IMR-90 (cell line): Measurements from ENCODE around the gene FAM193A. TPM values are rescaled to one million over a fixed set of nuclear protein-coding genes. Genes with fewer than 3 reads are reported as not detected.

Experiments used
- ATAC-seq: fragments of 200-7000 bp; cut with Tn5 transposase; 2 replicates; pipeline ENCODE4 v1.9.1; 2020; ENCODE audit warnings: low read depth, mild to moderate bottlenecking, moderate library complexity
- BruUV-seq: library from RNA; stranded (reverse); fragments of 400-500 nt; replicated peaks from 2 replicates; lab custom pipeline; 2021; lab: Mats Ljungman, UMichigan
- CTCF ChIA-PET: fragments of 300-600 bp; formaldehyde crosslinking; extraction: SDS; loops from one replicate; lab custom pipeline; 2021; ENCODE audit warnings: antibody characterized with exemption; lab: Yijun Ruan, JAX
- POLR2A ChIA-PET: fragments of 300-600 bp; sonication (Branson Sonifier 250); formaldehyde crosslinking; loops from one replicate; lab custom pipeline; 2022; ENCODE audit warnings: antibody characterized with exemption; ENCODE audit not compliant: unreplicated experiment; lab: Charles Lee
- DNase-seq: peaks from one replicate; pipeline ENCODE4 v3.0.0; 2013
- H2AFZ ChIP-seq: replicated peaks from 2 replicates; pipeline ENCODE3; 2013; ENCODE audit warnings: low read length, mild to moderate bottlenecking; ENCODE audit not compliant: poor library complexity
- H2AK5ac ChIP-seq: 2 replicates; pipeline ENCODE4 v1.6.1; 2013; ENCODE audit warnings: low read depth, low read length, inconsistent platforms
- H2AK9ac ChIP-seq: replicated peaks from 2 replicates; pipeline ENCODE3; 2013; ENCODE audit warnings: mild to moderate bottlenecking, low read depth, low read length, moderate library complexity; ENCODE audit not compliant: poor library complexity
- H2BK120ac ChIP-seq: 2 replicates; pipeline ENCODE4 v1.6.1; 2013; ENCODE audit warnings: low read depth, low read length, inconsistent platforms
- H2BK15ac ChIP-seq: 3 replicates; pipeline ENCODE4 v1.6.1; 2013; ENCODE audit warnings: low read depth, low read length, inconsistent platforms
- H2BK20ac ChIP-seq: 2 replicates; pipeline ENCODE4 v1.6.1; 2013; ENCODE audit warnings: low read depth, mild to moderate bottlenecking, inconsistent platforms, low read length, moderate library complexity
- H2BK5ac ChIP-seq: 2 replicates; pipeline ENCODE4 v1.6.1; 2013; ENCODE audit warnings: mild to moderate bottlenecking, low read depth, low read length, inconsistent platforms; ENCODE audit not compliant: poor library complexity, severe bottlenecking
- H3K14ac ChIP-seq: replicated peaks from 2 replicates; pipeline ENCODE4 v1.6.1; 2013; ENCODE audit warnings: low read depth, low read length, inconsistent platforms
- H3K18ac ChIP-seq: 2 replicates; pipeline ENCODE4 v1.6.1; 2013; ENCODE audit warnings: low read depth, low read length, control low read depth
- H3K23ac ChIP-seq: 2 replicates; pipeline ENCODE4 v1.6.1; 2013; ENCODE audit warnings: low read depth, low read length, inconsistent platforms
- H3K27ac ChIP-seq: 2 replicates; pipeline ENCODE4 v1.5.1; 2013; ENCODE audit warnings: mild to moderate bottlenecking, control low read depth, low read length; ENCODE audit not compliant: insufficient read depth
- H3K27me3 ChIP-seq: 2 replicates; pipeline ENCODE4 v1.6.1; 2013; ENCODE audit warnings: low read length; ENCODE audit not compliant: control insufficient read depth, insufficient read depth
- H3K36me3 ChIP-seq: 2 replicates; pipeline ENCODE4 v1.6.1; 2013; ENCODE audit warnings: low read length, mixed read lengths; ENCODE audit not compliant: control insufficient read depth, insufficient read depth
- H3K4ac ChIP-seq: 2 replicates; pipeline ENCODE4 v1.6.1; 2013; ENCODE audit warnings: low read depth, low read length, inconsistent platforms
- H3K4me1 ChIP-seq: 2 replicates; pipeline ENCODE4 v1.6.1; 2013; ENCODE audit warnings: low read length, mixed read lengths; ENCODE audit not compliant: control insufficient read depth, insufficient read depth
- H3K4me2 ChIP-seq: 2 replicates; pipeline ENCODE4 v1.6.1; 2013; ENCODE audit warnings: low read depth, mild to moderate bottlenecking, control low read depth, low read length, moderate library complexity
- H3K4me3 ChIP-seq: 2 replicates; pipeline ENCODE4 v1.5.1; 2013; ENCODE audit warnings: low read depth, mild to moderate bottlenecking, control low read depth, low read length, moderate library complexity; ENCODE audit not compliant: insufficient read depth
- H3K56ac ChIP-seq: 2 replicates; pipeline ENCODE4 v1.6.1; 2013; ENCODE audit warnings: low read length, inconsistent platforms; ENCODE audit not compliant: insufficient read depth; ENCODE audit errors: extremely low read depth
- H3K79me1 ChIP-seq, 2 experiments: 2 replicates each; pipeline ENCODE4 v1.6.1; 2013; ENCODE audit warnings: low read length in 2 of 2, inconsistent platforms in 1 of 2, low read depth in 1 of 2
- H3K9ac ChIP-seq: 2 replicates; pipeline ENCODE4 v1.6.1; 2013; ENCODE audit warnings: low read depth, low read length, control low read depth
- H3K9me1 ChIP-seq: 2 replicates; pipeline ENCODE4 v1.6.1; 2013; ENCODE audit warnings: low read length, inconsistent platforms; ENCODE audit not compliant: insufficient read depth
- H3K9me3 ChIP-seq: 2 replicates; pipeline ENCODE4 v1.6.1; 2013; ENCODE audit warnings: low read length; ENCODE audit not compliant: control insufficient read depth, insufficient read depth
- H4K20me1 ChIP-seq: 2 replicates; pipeline ENCODE4 v1.6.1; 2013; ENCODE audit warnings: low read length, inconsistent platforms; ENCODE audit not compliant: insufficient read depth
- H4K5ac ChIP-seq: 2 replicates; pipeline ENCODE4 v1.6.1; 2013; ENCODE audit warnings: mild to moderate bottlenecking, low read depth, low read length, control low read depth
- H4K8ac ChIP-seq, 2 experiments: 2 replicates each; pipeline ENCODE4 v1.6.1; 2013; ENCODE audit warnings: low read depth in 2 of 2, low read length in 2 of 2, control low read depth in 1 of 2, inconsistent platforms in 1 of 2
- H4K91ac ChIP-seq: 2 replicates; pipeline ENCODE4 v1.6.1; 2013; ENCODE audit warnings: low read depth, low read length, inconsistent platforms; ENCODE audit not compliant: insufficient read depth
- CEBPB ChIP-seq: IDR thresholded peaks from 2 replicates; pipeline ENCODE4 v1.6.1; 2012; ENCODE audit warnings: low read depth, low read length, improper control_type of control experiment
- ELK1 ChIP-seq: fragments of 150-350 bp; IDR thresholded peaks from 2 replicates; pipeline ENCODE4 v1.6.1; 2016; ENCODE audit warnings: low read depth, mild to moderate bottlenecking, low read length, moderate library complexity, borderline replicate concordance
- POLR2A ChIP-seq: IDR thresholded peaks from 2 replicates; pipeline ENCODE4 v1.6.1; 2012; ENCODE audit warnings: mild to moderate bottlenecking, low read depth, low read length
- RAD21 ChIP-seq: IDR thresholded peaks from 2 replicates; pipeline ENCODE4 v1.6.1; 2012; ENCODE audit warnings: low read length, improper control_type of control experiment
- RCOR1 ChIP-seq: IDR thresholded peaks from 2 replicates; pipeline ENCODE4 v1.6.1; 2012; ENCODE audit warnings: mild to moderate bottlenecking, low read length, improper control_type of control experiment; ENCODE audit not compliant: insufficient replicate concordance
- WGBS, 2 experiments: methylation state at CpG; one replicate each; pipeline versions ENCODE4 v1.1.5 to v1.1.7; 2013; ENCODE audit warnings: missing lambda C conversion rate in 2 of 2; ENCODE audit not compliant: insufficient read length in 1 of 2; ENCODE audit errors: extremely low coverage in 2 of 2; 5-methylcytosine and 5-hydroxymethylcytosine counted together
- dilution Hi-C: fragments of 300-500 bp; cut with HindIII; formaldehyde crosslinking; loops from one replicate; pipeline ENCODE4 v1.14.3; 2018; ENCODE audit warnings: low sequenced_read_pairs; ENCODE audit not compliant: unreplicated experiment
- in situ Hi-C: fragments of 300-500 bp; cut with MboI; formaldehyde crosslinking; loops from 3 replicates; pipeline ENCODE4 v1.14.3; 2019; ENCODE audit warnings: low sequenced_read_pairs, inconsistent platforms, mixed read lengths
- intact Hi-C: fragments of 100-400 bp; cut with micrococcal nuclease; formaldehyde crosslinking; loops from 2 replicates; pipeline ENCODE4 v1.10.0; 2022
- polyA plus RNA-seq, 3 experiments: library from polyadenylated mRNA; depleted of rRNA; stranded (reverse); fragments of >200 nt; gene quantifications; 2 replicates each; pipeline ENCODE4 v1.2.3, GENCODE V29; 2012; ENCODE audit warnings: low replicate concordance in 1 of 3
- total RNA-seq: library from RNA; depleted of rRNA; stranded (reverse); fragments of >200 nt; gene quantifications from 2 replicates; pipeline ENCODE4 v1.2.3, GENCODE V29; 2012

The FAM193A gene
- total and polyA plus RNA-seq, 2 of the 4 experiments (the other 2 are of a cell fraction): 6.8 to 11.0 TPM

GRCh38 chr4:2558301-2558700 lies 21.9 kb downstream of the FAM193A start:
- Histone ChIP-seq H3K4me2 (no peak overlapping the region), H2BK15ac (no peak overlapping the region), H2BK20ac (no peak overlapping the region), H3K23ac (no peak overlapping the region), H3K4ac (no peak overlapping the region), H3K4me3 (no peak overlapping the region), H3K9me1 (peaks cover 22% of the 10 kb centered on the region), H3K27ac (no peak overlapping the region), H4K5ac (no peak overlapping the region), H3K4me1 (no peaks in the 10 kb centered on the region), H3K9ac (no peak overlapping the region), H4K8ac (no peak overlapping the region), H3K36me3 (peaks cover 3% of the 10 kb centered on the region; the same call in 1 of the 2 replicates), H2AFZ (no peak overlapping the region), H3K56ac (no peak overlapping the region), H4K20me1 (peaks cover 90% of the 10 kb centered on the region), H3K18ac (no peak overlapping the region), H4K91ac (no peak overlapping the region), H2AK5ac (no peak overlapping the region), H2BK5ac (no peak overlapping the region), H3K14ac (no peak overlapping the region), H3K27me3 (no peaks in the 10 kb centered on the region), H2AK9ac (no peak overlapping the region), H2BK120ac (no peak overlapping the region), H3K79me1 (peaks cover 0 to 68% of the 10 kb centered on the region in 2 experiments; a peak in 3 of 4 replicates), H3K9me3 (no peaks in the 10 kb centered on the region)
- TF ChIP-seq RAD21: no peak
- no peak for TF ChIP-seq CEBPB
- TF ChIP-seq ELK1: no peak
- TF ChIP-seq POLR2A: no peak
- TF ChIP-seq RCOR1: no peak
- in situ Hi-C loops: no loop called here
- BruUV-seq: no TSS peak
- DNase-seq (no peak), ATAC-seq (no peak)
- intact Hi-C loops: no loop called here
- dilution Hi-C loops: no loop called here
- POLR2A ChIA-PET: no interaction called here
- WGBS, 2 experiments: no CpG with 5 or more reads among the region's 6 CpGs
- CTCF ChIA-PET: no interaction called here
